NK-92 treated with Interleukin-12 subunit alpha and Interleukin-12 subunit beta, amount 100 ng/mL, for 24 hours (cell line): Measurements from ENCODE around the gene CDKN2AIPNL.
A peak's percentile ranks its signal among the peaks of the same experiment; 100 is the strongest.
"Not testable (repeated sequence)": the region's sequence is repeated elsewhere in the genome, so short reads cannot be mapped to it uniquely, and the experiment has no call there.

Source experiments
- DNase-seq: peaks from one replicate; lab custom pipeline; 2025; lab: John Stamatoyannopoulos, UW

CDKN2AIPNL gene

DNA sequence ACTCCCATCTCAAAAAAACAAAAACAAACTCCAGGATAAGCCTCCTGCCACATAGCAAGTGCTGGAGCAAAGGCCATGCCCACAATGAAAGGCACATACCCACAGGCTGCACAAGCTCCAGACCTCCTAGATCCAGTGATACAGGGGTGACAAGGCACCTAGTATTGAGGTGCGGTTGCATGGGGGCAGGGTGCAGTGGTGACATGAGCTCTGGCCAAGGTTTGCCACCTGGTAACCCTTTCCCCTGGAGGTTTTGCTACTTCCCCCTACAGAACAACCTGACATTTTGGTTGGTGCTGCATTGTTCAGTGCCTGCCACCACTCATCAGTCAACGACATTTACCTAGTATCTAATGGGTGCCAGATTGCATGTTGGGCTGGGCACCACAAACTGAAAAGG lies 14.5 kb downstream of the CDKN2AIPNL start:
- DNase-seq: no peak

DNA sequence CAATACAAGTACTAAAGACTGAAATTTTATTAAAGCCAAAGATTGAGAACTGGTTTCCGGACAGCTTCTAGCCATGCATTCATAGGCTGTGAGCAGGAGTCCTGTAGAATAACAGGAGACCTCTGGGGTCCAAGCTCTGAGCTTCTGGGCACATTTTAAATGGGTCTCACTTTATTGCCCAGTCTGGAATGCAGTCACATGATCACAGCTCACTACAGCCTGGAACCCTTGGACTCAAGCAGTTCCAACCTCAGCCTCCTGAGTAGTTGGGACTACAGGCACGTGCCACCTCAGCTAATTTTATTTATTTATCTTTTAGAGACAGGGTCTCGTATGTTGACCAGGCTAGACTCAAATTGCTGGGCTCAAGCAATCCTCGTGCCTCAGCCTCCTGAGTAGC lies 15.4 kb downstream of the CDKN2AIPNL start:
- no peak for DNase-seq

DNA sequence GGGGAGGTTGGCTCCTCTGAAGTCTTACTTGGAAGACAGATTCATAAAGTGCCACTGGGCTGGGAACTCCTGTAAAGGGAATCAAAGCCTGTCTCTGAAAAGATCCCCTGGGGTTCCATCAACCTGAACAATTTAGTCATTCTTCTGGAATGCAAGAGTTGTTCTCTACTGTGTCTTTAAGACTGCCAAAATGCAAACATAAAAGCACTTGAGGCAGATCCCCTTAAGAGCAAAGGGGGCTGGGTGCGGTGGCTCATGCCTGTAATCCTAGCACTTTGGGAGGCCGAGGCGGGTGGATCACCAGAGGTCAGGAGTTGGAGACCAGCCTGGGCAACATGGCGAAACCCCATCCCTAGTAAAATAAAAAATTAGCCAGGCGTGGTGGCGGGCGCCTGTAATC lies 16.7 kb downstream of the CDKN2AIPNL start:
- no peak for DNase-seq

DNA sequence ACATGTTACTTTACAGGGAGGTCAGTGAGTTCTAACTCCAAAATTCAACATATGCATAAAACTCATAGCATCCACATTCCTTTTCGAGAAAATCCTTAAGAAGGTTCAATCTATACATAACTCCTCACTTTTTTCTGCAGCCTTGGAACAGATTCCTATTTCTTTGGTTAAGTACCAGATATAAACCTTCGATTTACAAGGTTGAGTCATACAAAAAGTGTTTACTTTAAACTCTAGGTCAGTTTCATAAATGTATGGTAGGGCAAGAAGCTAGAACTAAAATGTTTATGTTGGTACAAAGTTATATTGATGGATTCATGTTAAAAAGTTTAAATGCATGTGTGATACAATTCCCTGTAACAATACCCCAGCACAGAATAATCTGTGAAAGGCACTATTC lies 19.4 kb downstream of the CDKN2AIPNL start:
- no peak for DNase-seq

DNA sequence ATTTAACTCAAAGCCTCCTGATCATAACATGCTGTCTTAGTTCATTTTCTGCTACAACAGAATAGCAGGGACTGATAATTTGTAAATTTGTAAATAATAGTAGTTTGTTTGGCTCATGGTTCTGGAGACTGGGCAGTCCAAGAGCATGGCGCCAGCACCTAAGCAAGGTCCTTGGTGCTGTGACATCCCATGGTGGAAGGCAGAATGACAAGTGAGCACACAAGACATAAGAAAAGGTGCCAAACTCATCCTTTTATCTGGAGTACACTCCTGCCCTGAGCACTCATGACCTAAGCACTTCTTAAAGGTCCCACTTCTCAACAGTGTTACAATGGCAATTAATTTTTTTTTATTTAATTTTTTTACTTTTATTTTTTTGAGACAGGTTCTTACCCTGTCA lies 24.2 kb downstream of the CDKN2AIPNL start:
- no peak for DNase-seq

DNA sequence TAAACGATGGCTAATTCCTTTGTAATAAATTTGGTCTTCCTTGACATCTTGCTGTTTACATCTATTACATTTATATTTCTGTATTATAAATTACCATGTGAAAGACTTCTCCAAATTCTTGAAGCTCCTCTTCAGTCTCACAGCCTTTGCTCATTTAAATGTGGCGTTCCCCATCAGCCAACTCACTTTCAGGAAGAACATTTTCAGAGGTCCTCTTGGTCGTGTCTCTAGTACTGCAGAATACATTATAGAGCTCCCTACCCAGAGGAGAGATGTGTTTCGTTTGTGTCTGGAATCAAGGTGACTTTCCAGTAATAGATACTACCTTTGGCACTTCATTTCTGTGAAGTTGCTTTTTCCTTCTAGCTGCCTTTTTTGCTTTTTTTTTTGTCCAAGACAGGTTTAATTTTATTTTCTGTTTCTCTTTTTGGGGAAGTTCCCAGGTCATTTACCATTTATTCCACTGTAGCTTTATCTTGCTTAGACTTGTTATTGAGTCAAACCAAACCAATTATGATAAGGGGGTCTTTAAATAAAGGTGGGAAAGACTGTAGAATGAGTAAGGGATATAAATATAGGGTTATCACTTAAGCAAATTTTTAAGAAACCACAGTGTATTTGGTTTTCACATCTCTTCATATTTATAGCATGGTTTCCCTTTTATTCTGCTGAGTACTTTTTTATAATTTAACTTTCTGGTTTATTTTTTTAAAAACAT lies 27.5 kb downstream of the CDKN2AIPNL start:
- DNase-seq: no peak

DNA sequence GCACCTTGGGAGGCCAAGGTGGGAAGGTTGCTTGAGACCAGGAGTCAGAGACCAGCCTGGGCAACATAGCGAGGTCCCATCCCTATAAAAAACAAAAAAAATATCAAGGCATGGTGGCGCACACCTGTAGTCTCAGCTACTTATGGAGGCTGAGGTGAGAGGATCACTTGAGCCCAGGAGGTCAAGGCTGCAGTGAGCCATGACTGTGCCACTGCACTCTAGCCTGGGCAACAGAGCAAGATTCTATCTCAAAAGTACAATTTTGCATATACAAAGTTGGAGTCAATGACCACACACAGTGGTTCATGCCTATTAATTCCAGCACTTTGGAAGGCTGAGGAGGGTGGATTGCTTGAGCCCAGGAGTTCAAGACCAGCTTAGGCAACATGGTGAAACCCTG lies 29.5 kb downstream of the CDKN2AIPNL start:
- DNase-seq: not testable (repeated sequence)

DNA sequence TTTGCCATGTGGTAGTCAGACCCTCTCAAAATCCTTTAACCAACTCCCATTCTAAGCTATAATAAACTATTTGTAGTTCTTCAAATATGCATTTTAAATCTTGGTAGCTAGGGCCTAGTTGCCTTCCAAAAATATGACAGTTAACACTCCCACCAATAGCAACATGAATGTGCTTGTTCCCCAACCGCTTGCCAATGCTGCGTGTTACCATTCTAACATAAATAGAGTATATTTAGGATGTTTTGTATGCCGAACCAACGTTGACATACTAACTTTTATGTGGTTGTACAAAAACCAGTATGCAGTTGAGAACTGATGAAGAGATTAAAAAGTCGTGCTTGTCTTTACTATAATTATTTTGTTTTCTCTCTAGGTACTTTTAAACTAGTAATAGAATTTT lies 31.3 kb downstream of the CDKN2AIPNL start:
- no peak for DNase-seq

DNA sequence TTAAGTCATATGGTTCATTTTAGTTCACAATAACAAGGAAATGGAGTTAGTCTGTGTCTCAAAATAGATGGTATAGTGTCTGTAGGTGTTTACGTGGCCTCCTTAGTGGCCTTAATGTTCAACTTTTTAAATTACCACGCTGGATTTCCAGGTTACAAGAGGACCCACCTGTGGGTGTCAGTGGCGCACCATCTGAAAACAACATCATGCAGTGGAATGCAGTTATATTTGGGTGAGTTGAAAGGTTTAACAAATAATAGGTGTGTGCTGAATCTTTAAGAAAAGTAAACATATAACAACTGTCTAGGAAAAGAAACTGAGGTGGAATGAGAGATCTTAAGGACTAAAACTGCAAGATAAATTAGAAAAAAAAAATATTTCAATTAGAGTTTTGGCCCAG lies 37.4 kb downstream of the CDKN2AIPNL start:
- no peak for DNase-seq

DNA sequence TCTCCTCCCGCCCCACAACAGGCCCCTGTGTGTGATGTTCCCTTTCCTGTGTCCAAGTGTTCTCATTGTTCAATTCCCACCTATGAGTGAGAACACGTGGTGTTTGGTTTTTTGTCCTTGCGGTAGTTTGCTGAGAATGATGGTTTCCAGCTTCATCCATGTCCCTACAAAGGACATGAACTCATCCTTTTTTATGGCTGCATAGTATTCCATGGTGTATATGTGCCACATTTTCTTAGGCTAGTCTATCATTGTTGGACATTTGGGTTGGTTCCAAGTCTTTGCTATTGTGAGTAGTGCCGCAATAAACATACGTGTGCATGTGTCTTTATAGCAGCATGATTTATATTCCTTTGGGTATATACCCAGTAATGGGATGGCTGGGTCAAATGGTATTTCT lies 38.0 kb downstream of the CDKN2AIPNL start:
- DNase-seq: not testable (repeated sequence)

DNA sequence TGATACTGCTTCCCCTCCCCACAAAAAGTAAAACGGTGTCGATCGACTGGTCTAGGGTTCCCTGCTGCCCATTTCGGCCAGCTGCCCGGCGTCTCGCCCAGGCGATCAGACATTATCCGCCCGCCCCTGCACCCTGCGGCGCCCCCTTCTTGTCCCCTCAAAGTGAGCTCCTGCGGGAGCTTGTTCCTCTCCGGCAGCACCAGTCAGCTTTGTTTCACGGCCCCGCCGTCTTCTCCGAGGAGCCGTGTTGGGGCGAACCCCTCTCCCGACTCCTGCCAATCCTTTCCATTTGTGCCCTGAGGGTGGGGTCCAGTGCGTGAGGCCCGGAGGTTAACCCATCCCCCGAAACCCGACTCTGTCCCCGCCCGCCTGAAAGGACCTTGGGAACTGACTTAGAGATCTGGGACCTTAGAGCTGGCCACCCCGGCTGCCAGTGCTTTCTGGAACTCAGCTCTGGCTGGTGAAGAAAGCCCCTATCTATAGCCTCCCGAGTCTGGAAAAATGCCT lies 39.8 kb downstream of the CDKN2AIPNL start:
- peak; percentile 12 for DNase-seq

DNA sequence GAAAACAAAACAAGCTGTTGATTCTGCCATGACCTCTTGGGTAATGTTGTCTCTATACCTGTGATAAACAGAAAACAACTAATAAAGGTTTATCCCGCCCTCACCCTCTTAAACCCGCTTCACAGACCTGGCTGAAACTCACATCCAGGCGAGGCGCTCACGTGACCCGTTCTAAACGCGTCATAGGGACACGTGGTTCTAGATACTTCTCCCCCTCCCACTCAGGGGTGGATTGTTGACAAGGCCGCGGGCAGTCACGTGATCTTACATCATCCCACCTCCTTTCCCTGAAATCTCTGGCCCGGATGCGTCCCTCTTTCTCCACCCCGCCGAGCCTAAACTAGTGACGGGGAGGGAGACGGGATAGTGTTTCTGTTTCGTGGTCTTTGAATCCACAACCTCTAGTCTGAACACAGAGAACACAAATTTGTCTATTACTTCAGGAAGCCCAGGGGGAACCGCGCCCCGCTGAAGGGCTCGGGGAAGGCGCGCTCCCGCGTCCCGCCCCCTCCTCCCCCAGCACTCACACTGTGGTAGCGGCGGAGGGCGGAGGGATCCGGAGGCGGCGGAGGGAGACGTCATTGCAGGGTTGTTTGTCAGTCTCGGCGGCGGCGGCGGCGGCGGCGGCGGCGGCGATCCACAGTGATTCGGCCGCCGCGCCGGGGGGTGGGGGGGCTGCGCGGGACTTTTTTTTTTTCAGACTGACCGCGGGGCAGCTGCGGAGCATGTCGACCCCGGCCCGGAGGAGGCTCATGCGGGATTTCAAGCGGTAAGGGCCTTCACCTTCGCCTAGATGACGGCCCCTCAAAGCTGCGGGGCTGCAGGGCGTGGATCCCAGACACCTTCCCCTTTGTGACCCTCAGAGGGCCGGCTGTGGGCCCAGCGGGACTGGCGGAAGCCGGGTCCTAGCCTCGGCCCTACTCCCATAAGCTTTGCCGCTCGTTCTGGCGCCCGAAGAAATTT lies 40.5 kb downstream of the CDKN2AIPNL start, which contains the start of gene UBE2B:
TSS of gene UBE2B (plus strand) at position 699 of the 963 bp plus-strand sequence. CDS start at position 726, 27 bp downstream.
- peak; percentile 95 for DNase-seq

DNA sequence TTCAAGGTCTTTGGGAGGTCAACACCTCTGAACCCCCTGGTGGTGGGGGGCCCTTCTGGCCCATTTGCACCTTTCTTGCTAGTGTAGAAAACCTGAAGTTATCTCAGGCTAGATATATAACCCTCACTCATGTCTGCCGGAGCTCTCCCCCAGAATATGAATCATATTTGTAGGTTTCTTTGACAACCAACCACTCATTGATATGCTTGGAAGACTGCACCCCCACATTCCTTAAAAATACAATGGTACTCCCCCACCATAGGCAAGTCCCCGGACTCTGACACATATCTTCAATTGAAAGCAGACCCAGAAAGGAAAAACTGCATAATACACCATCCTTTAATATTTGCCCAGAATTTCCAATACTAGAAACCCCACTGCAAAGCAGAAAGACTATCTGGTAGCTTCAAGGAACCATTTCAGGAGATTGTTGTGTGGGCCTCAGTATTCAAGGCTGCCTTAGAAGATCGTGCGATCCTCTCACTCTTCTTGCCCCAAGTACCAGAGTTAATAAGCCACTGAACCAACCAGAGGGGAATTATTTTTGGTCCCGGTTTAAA lies 41.3 kb downstream of the CDKN2AIPNL start:
- no peak for DNase-seq

DNA sequence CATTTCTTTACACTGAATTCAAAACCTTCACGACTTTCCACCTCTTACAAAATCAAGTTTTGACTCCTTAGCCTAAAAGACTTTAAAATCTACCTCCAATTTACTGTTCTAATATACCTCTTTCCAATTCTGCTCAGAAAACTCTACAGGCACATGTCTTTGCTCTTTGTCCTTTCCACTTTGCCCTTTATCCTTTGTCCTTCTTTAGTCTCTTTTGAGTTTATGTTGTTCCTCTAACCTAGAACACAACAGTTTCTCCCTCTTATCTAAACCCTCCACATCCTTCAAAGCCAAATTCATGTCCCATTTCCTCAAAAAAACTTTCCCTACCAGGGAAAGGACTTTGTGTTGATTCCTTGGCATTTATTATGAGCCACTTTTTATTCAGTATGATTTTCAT lies 46.1 kb downstream of the CDKN2AIPNL start:
- no peak for DNase-seq

DNA sequence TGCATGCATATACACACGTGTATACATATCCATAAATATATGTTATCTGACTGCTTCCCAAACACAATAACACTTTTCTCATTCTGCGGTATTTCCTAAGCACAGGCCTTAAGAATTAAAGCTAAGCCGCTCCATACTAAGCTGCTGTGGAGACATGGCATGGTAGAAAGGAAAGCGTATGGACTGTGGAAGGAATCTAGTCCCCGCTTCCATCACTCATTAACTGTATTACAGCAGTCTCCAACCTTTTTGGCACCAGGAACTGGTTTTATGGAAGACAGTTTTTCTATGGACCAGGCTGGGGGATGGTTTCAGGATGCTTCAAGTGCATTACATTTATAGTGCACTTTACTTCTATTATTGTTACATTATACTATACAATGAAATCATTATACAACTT lies 56.0 kb downstream of the CDKN2AIPNL start:
- DNase-seq: no peak
